HEK293 (cell line): ENCODE measurements around the gene OIP5.

Experiments used
- KLF7 ChIP-seq: fragments of 450-650 bp; formaldehyde crosslinking; IDR thresholded peaks from 2 replicates; pipeline ENCODE4 v1.5.1; 2016; ENCODE audit warnings: missing biosample characterization, missing genetic modification characterization, borderline replicate concordance
- SP2 ChIP-seq: fragments of 450-650 bp; formaldehyde crosslinking; IDR thresholded peaks from 2 replicates; pipeline ENCODE4 v1.5.1; 2016; ENCODE audit warnings: missing biosample characterization, missing genetic modification characterization
- ZBTB21 ChIP-seq: fragments of 450-650 bp; formaldehyde crosslinking; IDR thresholded peaks from 2 replicates; pipeline ENCODE4 v1.5.1; 2017; ENCODE audit warnings: missing biosample characterization, missing genetic modification characterization
- ZBTB8A ChIP-seq: fragments of 450-650 bp; formaldehyde crosslinking; IDR thresholded peaks from 2 replicates; pipeline ENCODE4 v1.5.1; 2016; ENCODE audit warnings: missing biosample characterization, missing genetic modification characterization
- ZIC2 ChIP-seq: fragments of 450-650 bp; formaldehyde crosslinking; IDR thresholded peaks from 2 replicates; pipeline ENCODE4 v1.5.1; 2016; ENCODE audit warnings: missing biosample characterization, missing genetic modification characterization
- ZNF140 ChIP-seq: fragments of 450-650 bp; formaldehyde crosslinking; IDR thresholded peaks from 2 replicates; pipeline ENCODE4 v1.5.1; 2016; ENCODE audit warnings: missing biosample characterization, missing genetic modification characterization
- ZNF157 ChIP-seq: fragments of 450-650 bp; formaldehyde crosslinking; IDR thresholded peaks from 2 replicates; pipeline ENCODE4 v1.5.1; 2016; ENCODE audit warnings: missing biosample characterization, missing genetic modification characterization
- ZNF23 ChIP-seq: fragments of 450-650 bp; formaldehyde crosslinking; IDR thresholded peaks from 2 replicates; pipeline ENCODE4 v1.5.1; 2016; ENCODE audit warnings: missing biosample characterization, missing genetic modification characterization, borderline replicate concordance
- ZNF311 ChIP-seq: fragments of 450-650 bp; formaldehyde crosslinking; IDR thresholded peaks from 2 replicates; pipeline ENCODE4 v1.5.1; 2017; ENCODE audit warnings: missing biosample characterization, missing genetic modification characterization, borderline replicate concordance
- ZNF362 ChIP-seq: fragments of 450-650 bp; formaldehyde crosslinking; IDR thresholded peaks from 2 replicates; pipeline ENCODE4 v1.5.1; 2016; ENCODE audit warnings: missing biosample characterization, missing genetic modification characterization
- ZNF501 ChIP-seq: fragments of 450-650 bp; formaldehyde crosslinking; IDR thresholded peaks from 2 replicates; pipeline ENCODE4 v1.5.1; 2016; ENCODE audit warnings: missing biosample characterization, missing genetic modification characterization
- ZNF514 ChIP-seq: fragments of 450-650 bp; formaldehyde crosslinking; IDR thresholded peaks from 2 replicates; pipeline ENCODE4 v1.5.1; 2016; ENCODE audit warnings: missing biosample characterization, missing genetic modification characterization
- ZNF571 ChIP-seq: fragments of 450-650 bp; formaldehyde crosslinking; IDR thresholded peaks from 2 replicates; pipeline ENCODE4 v1.5.0; 2017; ENCODE audit warnings: missing biosample characterization, missing genetic modification characterization
- ZNF610 ChIP-seq: fragments of 450-650 bp; formaldehyde crosslinking; IDR thresholded peaks from 2 replicates; pipeline ENCODE4 v1.5.1; 2016; ENCODE audit warnings: missing biosample characterization, missing genetic modification characterization, borderline replicate concordance
- ZNF623 ChIP-seq: fragments of 450-650 bp; formaldehyde crosslinking; IDR thresholded peaks from 2 replicates; pipeline ENCODE4 v1.5.1; 2016; ENCODE audit warnings: missing biosample characterization, missing genetic modification characterization
- ZNF629 ChIP-seq: fragments of 450-650 bp; formaldehyde crosslinking; IDR thresholded peaks from 2 replicates; pipeline ENCODE4 v1.5.1; 2017; ENCODE audit warnings: missing biosample characterization, missing genetic modification characterization
- ZNF654 ChIP-seq: fragments of 450-650 bp; formaldehyde crosslinking; IDR thresholded peaks from 2 replicates; pipeline ENCODE4 v1.5.1; 2016; ENCODE audit warnings: low read depth, missing biosample characterization, missing genetic modification characterization
- ZNF776 ChIP-seq: fragments of 450-650 bp; formaldehyde crosslinking; IDR thresholded peaks from 2 replicates; pipeline ENCODE4 v1.5.0; 2017; ENCODE audit warnings: missing biosample characterization, missing genetic modification characterization, borderline replicate concordance
- ZSCAN23 ChIP-seq: fragments of 450-650 bp; formaldehyde crosslinking; IDR thresholded peaks from 2 replicates; pipeline ENCODE4 v1.5.1; 2016; ENCODE audit warnings: missing biosample characterization, missing genetic modification characterization
- TF ChIP-seq, protein P1 (sequence below): fragments of 450-650 bp; formaldehyde crosslinking; IDR thresholded peaks from 2 replicates; pipeline ENCODE4 v1.5.1; 2016; ENCODE audit warnings: missing biosample characterization, missing genetic modification characterization
- TF ChIP-seq, protein P2 (sequence below): fragments of 450-650 bp; formaldehyde crosslinking; IDR thresholded peaks from 2 replicates; pipeline ENCODE4 v1.5.1; 2016; ENCODE audit warnings: missing biosample characterization, missing genetic modification characterization
- TF ChIP-seq, protein P3 (sequence below): fragments of 450-650 bp; IDR thresholded peaks from 2 replicates; pipeline ENCODE4 v1.5.1; 2018; ENCODE audit warnings: missing biosample characterization, missing genetic modification characterization
- TF ChIP-seq, protein P4 (sequence below): fragments of 450-650 bp; formaldehyde crosslinking; IDR thresholded peaks from 2 replicates; pipeline ENCODE4 v1.5.1; 2017; ENCODE audit warnings: missing biosample characterization, missing genetic modification characterization
- TF ChIP-seq, protein P5 (sequence below): fragments of 450-650 bp; formaldehyde crosslinking; IDR thresholded peaks from 2 replicates; pipeline ENCODE4 v1.5.1; 2017; ENCODE audit warnings: missing biosample characterization, missing genetic modification characterization
- TF ChIP-seq, protein P6 (sequence below): fragments of 450-650 bp; formaldehyde crosslinking; IDR thresholded peaks from 2 replicates; pipeline ENCODE4; 2016; ENCODE audit warnings: missing biosample characterization, missing genetic modification characterization

Gene OIP5

DNA sequence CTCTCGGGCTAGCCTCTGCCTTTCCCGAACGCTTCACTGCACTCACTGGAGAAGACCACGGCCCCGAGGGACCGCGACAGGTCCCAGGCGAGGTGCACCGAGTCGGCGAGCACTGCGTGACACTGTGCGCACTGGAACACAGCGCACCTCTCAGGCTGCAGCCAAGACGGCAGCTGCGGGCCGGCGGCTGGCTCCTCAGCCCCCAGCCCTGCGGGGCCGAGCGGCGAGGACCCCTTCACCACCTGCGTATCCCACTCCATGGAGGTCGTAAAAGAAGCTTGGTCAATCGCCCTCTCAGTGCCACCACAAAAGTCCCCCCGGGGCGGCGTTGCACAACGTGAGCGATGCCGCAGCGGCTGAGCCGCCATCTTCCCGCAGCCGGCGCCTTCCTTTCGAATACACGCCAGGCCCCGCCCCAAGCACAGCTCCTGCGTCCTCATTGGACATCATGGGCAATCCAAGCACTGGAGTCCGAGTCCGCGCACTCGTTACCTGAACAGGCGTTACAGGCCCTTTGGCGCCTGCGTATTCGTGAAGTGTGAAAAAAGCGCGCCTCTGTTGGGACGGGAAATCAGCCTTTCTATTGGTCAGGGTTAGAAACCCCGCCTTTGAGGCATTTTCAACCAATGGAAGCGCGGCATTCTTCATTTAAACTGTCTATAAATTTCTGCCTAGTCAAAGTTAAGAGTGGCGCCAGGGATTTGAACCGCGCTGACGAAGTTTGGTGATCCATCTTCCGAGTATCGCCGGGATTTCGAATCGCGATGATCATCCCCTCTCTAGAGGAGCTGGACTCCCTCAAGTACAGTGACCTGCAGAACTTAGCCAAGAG is at the start of gene OIP5, which contains the start of gene NUSAP1 (continued):
- TF ChIP-seq, protein P1, sequence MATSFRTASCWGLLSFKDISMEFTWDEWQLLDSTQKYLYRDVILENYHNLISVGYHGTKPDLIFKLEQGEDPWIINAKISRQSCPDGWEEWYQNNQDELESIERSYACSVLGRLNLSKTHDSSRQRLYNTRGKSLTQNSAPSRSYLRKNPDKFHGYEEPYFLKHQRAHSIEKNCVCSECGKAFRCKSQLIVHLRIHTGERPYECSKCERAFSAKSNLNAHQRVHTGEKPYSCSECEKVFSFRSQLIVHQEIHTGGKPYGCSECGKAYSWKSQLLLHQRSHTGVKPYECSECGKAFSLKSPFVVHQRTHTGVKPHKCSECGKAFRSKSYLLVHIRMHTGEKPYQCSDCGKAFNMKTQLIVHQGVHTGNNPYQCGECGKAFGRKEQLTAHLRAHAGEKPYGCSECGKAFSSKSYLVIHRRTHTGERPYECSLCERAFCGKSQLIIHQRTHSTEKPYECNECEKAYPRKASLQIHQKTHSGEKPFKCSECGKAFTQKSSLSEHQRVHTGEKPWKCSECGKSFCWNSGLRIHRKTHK = no peak
- TF ChIP-seq ZNF776 (tag by site-specific recombination) (no peak), ZNF157 (tag by site-specific recombination) (no peak), ZNF623 (no peak), ZBTB21 (tag by site-specific recombination) (no peak), SP2 (peak; percentile 91), ZNF514 (tag by site-specific recombination) (no peak), ZNF654 (no peak), ZNF501 (tag by site-specific recombination) (peak; percentile 79), ZNF571 (tag by site-specific recombination) (no peak), ZIC2 (tag by site-specific recombination) (no peak; the same call in 1 of the 2 replicates), ZNF140 (tag by site-specific recombination) (no peak), ZSCAN23 (tag by site-specific recombination) (peak; percentile 64; the same call in 1 of the 2 replicates), ZNF23 (tag by site-specific recombination) (no peak), ZBTB8A (tag by site-specific recombination) (0 out of 2 replicates have a peak, but pooled peaks have one; percentile 35), ZNF610 (tag by site-specific recombination) (peak; percentile 64), ZNF362 (tag by site-specific recombination) (no peak), KLF7 (tag by site-specific recombination) (0 out of 2 replicates have a peak, but pooled peaks have one; percentile 13), ZNF629 (tag by site-specific recombination) (peak; percentile 57), ZNF311 (no peak)
- TF ChIP-seq, protein P2, sequence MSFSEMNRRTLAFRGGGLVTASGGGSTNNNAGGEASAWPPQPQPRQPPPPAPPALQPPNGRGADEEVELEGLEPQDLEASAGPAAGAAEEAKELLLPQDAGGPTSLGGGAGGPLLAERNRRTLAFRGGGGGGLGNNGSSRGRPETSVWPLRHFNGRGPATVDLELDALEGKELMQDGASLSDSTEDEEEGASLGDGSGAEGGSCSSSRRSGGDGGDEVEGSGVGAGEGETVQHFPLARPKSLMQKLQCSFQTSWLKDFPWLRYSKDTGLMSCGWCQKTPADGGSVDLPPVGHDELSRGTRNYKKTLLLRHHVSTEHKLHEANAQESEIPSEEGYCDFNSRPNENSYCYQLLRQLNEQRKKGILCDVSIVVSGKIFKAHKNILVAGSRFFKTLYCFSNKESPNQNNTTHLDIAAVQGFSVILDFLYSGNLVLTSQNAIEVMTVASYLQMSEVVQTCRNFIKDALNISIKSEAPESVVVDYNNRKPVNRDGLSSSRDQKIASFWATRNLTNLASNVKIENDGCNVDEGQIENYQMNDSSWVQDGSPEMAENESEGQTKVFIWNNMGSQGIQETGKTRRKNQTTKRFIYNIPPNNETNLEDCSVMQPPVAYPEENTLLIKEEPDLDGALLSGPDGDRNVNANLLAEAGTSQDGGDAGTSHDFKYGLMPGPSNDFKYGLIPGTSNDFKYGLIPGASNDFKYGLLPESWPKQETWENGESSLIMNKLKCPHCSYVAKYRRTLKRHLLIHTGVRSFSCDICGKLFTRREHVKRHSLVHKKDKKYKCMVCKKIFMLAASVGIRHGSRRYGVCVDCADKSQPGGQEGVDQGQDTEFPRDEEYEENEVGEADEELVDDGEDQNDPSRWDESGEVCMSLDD (tag by site-specific recombination) = no peak
- TF ChIP-seq, protein P3, sequence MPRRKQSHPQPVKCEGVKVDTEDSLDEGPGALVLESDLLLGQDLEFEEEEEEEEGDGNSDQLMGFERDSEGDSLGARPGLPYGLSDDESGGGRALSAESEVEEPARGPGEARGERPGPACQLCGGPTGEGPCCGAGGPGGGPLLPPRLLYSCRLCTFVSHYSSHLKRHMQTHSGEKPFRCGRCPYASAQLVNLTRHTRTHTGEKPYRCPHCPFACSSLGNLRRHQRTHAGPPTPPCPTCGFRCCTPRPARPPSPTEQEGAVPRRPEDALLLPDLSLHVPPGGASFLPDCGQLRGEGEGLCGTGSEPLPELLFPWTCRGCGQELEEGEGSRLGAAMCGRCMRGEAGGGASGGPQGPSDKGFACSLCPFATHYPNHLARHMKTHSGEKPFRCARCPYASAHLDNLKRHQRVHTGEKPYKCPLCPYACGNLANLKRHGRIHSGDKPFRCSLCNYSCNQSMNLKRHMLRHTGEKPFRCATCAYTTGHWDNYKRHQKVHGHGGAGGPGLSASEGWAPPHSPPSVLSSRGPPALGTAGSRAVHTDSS (tag by site-specific recombination) = no peak
- TF ChIP-seq, protein P4, sequence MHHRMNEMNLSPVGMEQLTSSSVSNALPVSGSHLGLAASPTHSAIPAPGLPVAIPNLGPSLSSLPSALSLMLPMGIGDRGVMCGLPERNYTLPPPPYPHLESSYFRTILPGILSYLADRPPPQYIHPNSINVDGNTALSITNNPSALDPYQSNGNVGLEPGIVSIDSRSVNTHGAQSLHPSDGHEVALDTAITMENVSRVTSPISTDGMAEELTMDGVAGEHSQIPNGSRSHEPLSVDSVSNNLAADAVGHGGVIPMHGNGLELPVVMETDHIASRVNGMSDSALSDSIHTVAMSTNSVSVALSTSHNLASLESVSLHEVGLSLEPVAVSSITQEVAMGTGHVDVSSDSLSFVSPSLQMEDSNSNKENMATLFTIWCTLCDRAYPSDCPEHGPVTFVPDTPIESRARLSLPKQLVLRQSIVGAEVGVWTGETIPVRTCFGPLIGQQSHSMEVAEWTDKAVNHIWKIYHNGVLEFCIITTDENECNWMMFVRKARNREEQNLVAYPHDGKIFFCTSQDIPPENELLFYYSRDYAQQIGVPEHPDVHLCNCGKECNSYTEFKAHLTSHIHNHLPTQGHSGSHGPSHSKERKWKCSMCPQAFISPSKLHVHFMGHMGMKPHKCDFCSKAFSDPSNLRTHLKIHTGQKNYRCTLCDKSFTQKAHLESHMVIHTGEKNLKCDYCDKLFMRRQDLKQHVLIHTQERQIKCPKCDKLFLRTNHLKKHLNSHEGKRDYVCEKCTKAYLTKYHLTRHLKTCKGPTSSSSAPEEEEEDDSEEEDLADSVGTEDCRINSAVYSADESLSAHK (tag by site-specific recombination) = peak; percentile 36
- TF ChIP-seq, protein P5, sequence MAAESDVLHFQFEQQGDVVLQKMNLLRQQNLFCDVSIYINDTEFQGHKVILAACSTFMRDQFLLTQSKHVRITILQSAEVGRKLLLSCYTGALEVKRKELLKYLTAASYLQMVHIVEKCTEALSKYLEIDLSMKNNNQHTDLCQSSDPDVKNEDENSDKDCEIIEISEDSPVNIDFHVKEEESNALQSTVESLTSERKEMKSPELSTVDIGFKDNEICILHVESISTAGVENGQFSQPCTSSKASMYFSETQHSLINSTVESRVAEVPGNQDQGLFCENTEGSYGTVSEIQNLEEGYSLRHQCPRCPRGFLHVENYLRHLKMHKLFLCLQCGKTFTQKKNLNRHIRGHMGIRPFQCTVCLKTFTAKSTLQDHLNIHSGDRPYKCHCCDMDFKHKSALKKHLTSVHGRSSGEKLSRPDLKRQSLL (tag by site-specific recombination) = no peak; the same call in 1 of the 2 replicates
- TF ChIP-seq, protein P6, sequence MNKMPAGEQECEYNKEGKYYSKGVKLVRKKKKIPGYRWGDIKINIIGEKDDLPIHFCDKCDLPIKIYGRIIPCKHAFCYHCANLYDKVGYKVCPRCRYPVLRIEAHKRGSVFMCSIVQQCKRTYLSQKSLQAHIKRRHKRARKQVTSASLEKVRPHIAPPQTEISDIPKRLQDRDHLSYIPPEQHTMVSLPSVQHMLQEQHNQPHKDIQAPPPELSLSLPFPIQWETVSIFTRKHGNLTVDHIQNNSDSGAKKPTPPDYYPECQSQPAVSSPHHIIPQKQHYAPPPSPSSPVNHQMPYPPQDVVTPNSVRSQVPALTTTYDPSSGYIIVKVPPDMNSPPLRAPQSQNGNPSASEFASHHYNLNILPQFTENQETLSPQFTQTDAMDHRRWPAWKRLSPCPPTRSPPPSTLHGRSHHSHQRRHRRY (tag by site-specific recombination) = no peak
